ENCODE results near the gene HCST.

HCST gene

GRCh38 chr19:35879770-35880317 lies 22.5 kb upstream of the HCST start:
- in situ Hi-C loops (cut with HindIII; ENCODE audit: low sequenced_read_pairs): no loop called here
- DNase-seq (ENCODE audit: low read depth): peak; percentile 47
- no peak overlapping the region for H3K4me3 ChIP-seq (ENCODE audit: low read depth, low read length)
- TF ChIP-seq CTCF (IDR thresholded peaks at IDR 0.05; ENCODE audit: low read depth, low read length, missing control alignments): no peak

DNA sequence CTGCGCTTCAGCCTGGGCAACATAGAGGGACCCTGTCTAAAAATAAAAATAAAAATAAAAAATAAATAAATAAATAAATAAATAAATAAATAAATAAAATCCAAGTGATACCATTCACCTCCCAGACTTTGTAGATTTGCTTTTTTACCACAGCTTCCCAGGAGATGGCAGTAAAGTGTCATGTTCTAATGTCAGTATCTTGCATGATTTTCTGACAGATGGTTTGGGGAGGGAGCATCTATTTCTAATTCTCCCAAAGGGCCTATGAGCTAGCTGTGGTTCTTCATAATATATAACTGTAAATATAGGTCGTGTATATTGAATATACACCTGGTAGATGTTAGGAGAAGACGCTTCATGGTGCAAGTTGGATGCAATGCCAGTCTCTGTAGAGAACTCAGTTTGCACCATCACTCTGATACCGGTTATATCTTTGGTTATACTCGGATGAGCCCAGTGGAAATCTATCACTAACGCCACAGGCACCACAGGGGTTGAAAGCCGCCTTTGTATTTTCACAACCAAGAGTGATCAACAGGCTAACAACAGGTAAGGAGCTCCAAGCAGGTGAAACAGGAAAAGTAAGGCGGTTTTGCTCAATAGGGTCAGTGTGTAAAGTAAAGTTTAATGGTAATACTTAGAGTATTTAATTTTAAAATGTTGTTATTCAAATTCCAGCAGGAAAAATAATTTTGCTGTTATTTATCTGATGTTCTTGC lies 20.1 kb upstream of the HCST start:
- peak; percentile 56 for DNase-seq (ENCODE audit: low read depth)
- in situ Hi-C loops (cut with HindIII; ENCODE audit: low sequenced_read_pairs): no loop called here
- H3K4me3 ChIP-seq (ENCODE audit: low read depth, low read length): no peak overlapping the region
- TF ChIP-seq CTCF (IDR thresholded peaks at IDR 0.05; ENCODE audit: low read depth, low read length, missing control alignments): peak; percentile 34

DNA sequence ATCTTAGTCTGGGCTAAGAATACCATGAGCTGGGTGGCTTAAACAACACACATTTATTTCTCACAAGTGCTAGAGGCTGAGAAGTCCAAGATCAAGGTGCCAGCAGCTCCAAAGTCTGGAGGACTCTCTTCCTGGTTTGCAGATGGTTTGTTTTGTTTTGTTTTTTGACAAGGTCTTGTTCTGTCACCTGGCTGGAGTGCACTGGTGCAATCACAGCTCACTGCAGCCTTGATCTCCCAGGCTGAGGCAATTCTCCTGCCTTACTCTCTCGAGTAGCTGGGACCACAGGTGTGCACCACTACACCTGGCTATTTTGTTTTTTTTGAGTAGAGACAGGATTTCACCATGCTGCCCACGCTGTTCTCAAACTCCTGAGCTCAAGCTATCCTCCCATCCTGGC lies 18.4 kb upstream of the HCST start:
- H3K4me3 ChIP-seq (ENCODE audit: low read depth, low read length): no peak overlapping the region
- in situ Hi-C loops (cut with HindIII; ENCODE audit: low sequenced_read_pairs): no loop called here
- no peak for DNase-seq (ENCODE audit: low read depth)
- TF ChIP-seq CTCF (IDR thresholded peaks at IDR 0.05; ENCODE audit: low read depth, low read length, missing control alignments): no peak

GRCh38 chr19:35885225-35885738 lies 17.0 kb upstream of the HCST start:
- no peak for DNase-seq (ENCODE audit: low read depth)
- in situ Hi-C loops (cut with HindIII; ENCODE audit: low sequenced_read_pairs): no loop called here
- no peak overlapping the region for H3K4me3 ChIP-seq (ENCODE audit: low read depth, low read length)
- TF ChIP-seq CTCF (IDR thresholded peaks at IDR 0.05; ENCODE audit: low read depth, low read length, missing control alignments): no peak

- DNase-seq (ENCODE audit: low read depth): no peak
- in situ Hi-C loops (cut with HindIII; ENCODE audit: low sequenced_read_pairs): no loop called here
- H3K4me3 ChIP-seq (ENCODE audit: low read depth, low read length): no peak overlapping the region
- no peak for TF ChIP-seq CTCF (IDR thresholded peaks at IDR 0.05; ENCODE audit: low read depth, low read length, missing control alignments)
Observed at GRCh38 chr19:35885904-35886303, 16.4 kb upstream of the HCST start.

- no peak overlapping the region for H3K4me3 ChIP-seq (ENCODE audit: low read depth, low read length)
- TF ChIP-seq CTCF (IDR thresholded peaks at IDR 0.05; ENCODE audit: low read depth, low read length, missing control alignments): no peak
- in situ Hi-C loops (cut with HindIII; ENCODE audit: low sequenced_read_pairs): no loop called here
- no peak for DNase-seq (ENCODE audit: low read depth)
Observed at GRCh38 chr19:35887197-35887596, 15.1 kb upstream of the HCST start.

Measured in astrocyte of the cerebellum (primary cell).